Panc1 (cell line): ENCODE data around the gene ERCC6. TPM values are rescaled to one million over a fixed set of nuclear protein-coding genes. Genes with fewer than 3 reads are reported as not detected.

ENCODE experiments used
- ATAC-seq: fragments of 200-7000 bp; cut with Tn5 transposase; 2 replicates; pipeline ENCODE4 v1.9.1; 2020; ENCODE audit warnings: mild to moderate bottlenecking, moderate library complexity
- BruUV-seq: library from RNA; stranded (reverse); fragments of 400-500 nt; replicated peaks from 2 replicates; lab custom pipeline; 2021; lab: Mats Ljungman, UMichigan
- CTCF ChIA-PET: fragments of 300-600 bp; sonication (Branson Sonifier 250); formaldehyde crosslinking; loops from one replicate; lab custom pipeline; 2022; ENCODE audit warnings: antibody characterized with exemption; lab: Charles Lee
- POLR2A ChIA-PET: fragments of 300-600 bp; sonication (Branson Sonifier 250); formaldehyde crosslinking; loops from one replicate; lab custom pipeline; 2022; ENCODE audit warnings: antibody characterized with exemption; lab: Charles Lee
- DNase-seq: peaks from one replicate; pipeline ENCODE4 v3.0.0-alpha.2; 2010; ENCODE audit warnings: low read depth, low spot score
- H3K27ac ChIP-seq: 2 replicates; pipeline ENCODE4 v1.5.1; 2011; ENCODE audit warnings: mild to moderate bottlenecking, low read length, inconsistent platforms
- H3K27me3 ChIP-seq: fragments of 200-500 bp; sonication (Bioruptor generic); 2 replicates; pipeline ENCODE4 v1.6.0; 2014; ENCODE audit warnings: low read length, inconsistent platforms; ENCODE audit not compliant: control insufficient read depth, insufficient read depth
- H3K36me3 ChIP-seq: fragments of 200-500 bp; sonication (Bioruptor generic); 2 replicates; pipeline ENCODE4 v1.5.1; 2014; ENCODE audit warnings: inconsistent platforms, mild to moderate bottlenecking, low read length, moderate library complexity; ENCODE audit not compliant: control insufficient read depth, insufficient read depth
- H3K4me1 ChIP-seq: 2 replicates; pipeline ENCODE4 v1.5.1; 2011; ENCODE audit warnings: inconsistent platforms, mild to moderate bottlenecking, low read length, moderate library complexity; ENCODE audit not compliant: control insufficient read depth, insufficient read depth
- H3K4me3 ChIP-seq, 2 experiments: 2 replicates each; pipeline ENCODE4 v1.5.1; 2011 to 2012; ENCODE audit warnings: low read depth in 2 of 2, low read length in 2 of 2, mild to moderate bottlenecking in 2 of 2, inconsistent platforms in 1 of 2, moderate library complexity in 1 of 2
- H3K9me3 ChIP-seq: fragments of 200-500 bp; sonication (Bioruptor generic); 2 replicates; pipeline ENCODE4 v1.5.1; 2014; ENCODE audit warnings: low read depth, mild to moderate bottlenecking, inconsistent platforms, low read length, moderate library complexity; ENCODE audit not compliant: control insufficient read depth, insufficient read depth
- POLR2AphosphoS5 ChIP-seq: IDR thresholded peaks from 2 replicates; pipeline ENCODE4 v1.6.1; 2012; ENCODE audit warnings: mild to moderate bottlenecking, low read depth, low read length, moderate library complexity
- SIN3A ChIP-seq: IDR thresholded peaks from 2 replicates; pipeline ENCODE4 v1.6.1; 2012; ENCODE audit warnings: low read depth, mild to moderate bottlenecking, low read length, moderate library complexity, borderline replicate concordance; ENCODE audit not compliant: insufficient read depth
- TCF7L2 ChIP-seq: IDR thresholded peaks from 2 replicates; pipeline ENCODE4 v1.6.1; 2011; ENCODE audit warnings: mild to moderate bottlenecking, low read depth, low read length, inconsistent platforms
- in situ Hi-C: cut with HindIII; loops from 2 replicates; pipeline ENCODE4 v1.10.0; 2016; ENCODE audit warnings: low sequenced_read_pairs, low pct_unique_long_range_greater_than_20kb
- intact Hi-C: fragments of 100-400 bp; cut with micrococcal nuclease; formaldehyde crosslinking; loops from one replicate; pipeline ENCODE4 v1.10.0; 2022; ENCODE audit not compliant: unreplicated experiment
- total RNA-seq: library from RNA; stranded (reverse); gene quantifications from one replicate; pipeline ENCODE4 v1.2.1, GENCODE V29; 2021; ENCODE audit not compliant: unreplicated experiment
- TF ChIP-seq, protein P1 (sequence below), 2 experiments: IDR thresholded peaks; 2 replicates each; pipeline ENCODE4 v1.6.1; 2011 to 2012; ENCODE audit warnings: low read depth in 2 of 2, control low read depth in 1 of 2, low read length in 1 of 2, mild to moderate bottlenecking in 1 of 2, moderate library complexity in 1 of 2; ENCODE audit not compliant: insufficient read depth in 1 of 2
- TF ChIP-seq, protein P2 (sequence below): fragments of 450-650 bp; IDR thresholded peaks from 2 replicates; pipeline ENCODE4 v1.5.1; 2017; ENCODE audit warnings: mild to moderate bottlenecking

Gene ERCC6
- total RNA-seq, 1 experiment from 2014 or later, result 19.1 TPM

DNA sequence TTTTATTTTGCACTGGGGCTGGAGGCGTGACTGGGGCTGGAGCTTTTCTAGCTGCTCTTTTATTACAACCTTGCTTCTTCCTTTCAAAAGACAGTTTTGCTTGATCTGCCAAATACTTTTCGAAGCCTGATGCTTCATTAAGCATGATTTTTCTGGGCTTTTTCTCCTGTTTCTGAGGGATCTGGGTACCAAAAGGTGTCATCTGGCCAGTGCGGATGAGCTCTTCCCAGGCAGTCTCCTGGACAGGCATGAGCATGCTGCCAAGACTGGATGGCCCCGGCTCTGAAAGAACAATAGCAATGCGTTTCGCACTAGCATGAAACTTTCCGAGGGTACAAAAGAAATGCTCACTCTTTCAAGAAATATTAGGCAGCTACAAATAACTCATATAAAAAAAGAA is 14.4 kb downstream of the ERCC6 start:
- Histone ChIP-seq H3K9me3 (no peaks in the 10 kb centered on the region), H3K27me3 (no peaks in the 10 kb centered on the region), H3K27ac (no peak overlapping the region), H3K4me1 (no peaks in the 10 kb centered on the region), H3K36me3 (peaks cover 11% of the 10 kb centered on the region; the same call in 1 of the 2 replicates), H3K4me3 (no peak overlapping the region)
- no TSS peak for BruUV-seq
- in situ Hi-C loops, result no loop called here
- TF ChIP-seq SIN3A (no peak), POLR2AphosphoS5 (no peak), TCF7L2 (no peak)
- TF ChIP-seq, protein P1, sequence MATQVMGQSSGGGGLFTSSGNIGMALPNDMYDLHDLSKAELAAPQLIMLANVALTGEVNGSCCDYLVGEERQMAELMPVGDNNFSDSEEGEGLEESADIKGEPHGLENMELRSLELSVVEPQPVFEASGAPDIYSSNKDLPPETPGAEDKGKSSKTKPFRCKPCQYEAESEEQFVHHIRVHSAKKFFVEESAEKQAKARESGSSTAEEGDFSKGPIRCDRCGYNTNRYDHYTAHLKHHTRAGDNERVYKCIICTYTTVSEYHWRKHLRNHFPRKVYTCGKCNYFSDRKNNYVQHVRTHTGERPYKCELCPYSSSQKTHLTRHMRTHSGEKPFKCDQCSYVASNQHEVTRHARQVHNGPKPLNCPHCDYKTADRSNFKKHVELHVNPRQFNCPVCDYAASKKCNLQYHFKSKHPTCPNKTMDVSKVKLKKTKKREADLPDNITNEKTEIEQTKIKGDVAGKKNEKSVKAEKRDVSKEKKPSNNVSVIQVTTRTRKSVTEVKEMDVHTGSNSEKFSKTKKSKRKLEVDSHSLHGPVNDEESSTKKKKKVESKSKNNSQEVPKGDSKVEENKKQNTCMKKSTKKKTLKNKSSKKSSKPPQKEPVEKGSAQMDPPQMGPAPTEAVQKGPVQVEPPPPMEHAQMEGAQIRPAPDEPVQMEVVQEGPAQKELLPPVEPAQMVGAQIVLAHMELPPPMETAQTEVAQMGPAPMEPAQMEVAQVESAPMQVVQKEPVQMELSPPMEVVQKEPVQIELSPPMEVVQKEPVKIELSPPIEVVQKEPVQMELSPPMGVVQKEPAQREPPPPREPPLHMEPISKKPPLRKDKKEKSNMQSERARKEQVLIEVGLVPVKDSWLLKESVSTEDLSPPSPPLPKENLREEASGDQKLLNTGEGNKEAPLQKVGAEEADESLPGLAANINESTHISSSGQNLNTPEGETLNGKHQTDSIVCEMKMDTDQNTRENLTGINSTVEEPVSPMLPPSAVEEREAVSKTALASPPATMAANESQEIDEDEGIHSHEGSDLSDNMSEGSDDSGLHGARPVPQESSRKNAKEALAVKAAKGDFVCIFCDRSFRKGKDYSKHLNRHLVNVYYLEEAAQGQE (IDR thresholded peaks at IDR 0.05; ENCODE audit: insufficient read depth in 1 of 2, low read depth in 2 of 2, low read length in 1 of 2), result no peak
- TF ChIP-seq, protein P2, sequence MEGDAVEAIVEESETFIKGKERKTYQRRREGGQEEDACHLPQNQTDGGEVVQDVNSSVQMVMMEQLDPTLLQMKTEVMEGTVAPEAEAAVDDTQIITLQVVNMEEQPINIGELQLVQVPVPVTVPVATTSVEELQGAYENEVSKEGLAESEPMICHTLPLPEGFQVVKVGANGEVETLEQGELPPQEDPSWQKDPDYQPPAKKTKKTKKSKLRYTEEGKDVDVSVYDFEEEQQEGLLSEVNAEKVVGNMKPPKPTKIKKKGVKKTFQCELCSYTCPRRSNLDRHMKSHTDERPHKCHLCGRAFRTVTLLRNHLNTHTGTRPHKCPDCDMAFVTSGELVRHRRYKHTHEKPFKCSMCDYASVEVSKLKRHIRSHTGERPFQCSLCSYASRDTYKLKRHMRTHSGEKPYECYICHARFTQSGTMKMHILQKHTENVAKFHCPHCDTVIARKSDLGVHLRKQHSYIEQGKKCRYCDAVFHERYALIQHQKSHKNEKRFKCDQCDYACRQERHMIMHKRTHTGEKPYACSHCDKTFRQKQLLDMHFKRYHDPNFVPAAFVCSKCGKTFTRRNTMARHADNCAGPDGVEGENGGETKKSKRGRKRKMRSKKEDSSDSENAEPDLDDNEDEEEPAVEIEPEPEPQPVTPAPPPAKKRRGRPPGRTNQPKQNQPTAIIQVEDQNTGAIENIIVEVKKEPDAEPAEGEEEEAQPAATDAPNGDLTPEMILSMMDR, result no peak
- intact Hi-C loops, result no loop called here
- CTCF ChIA-PET, result no interaction called here
- POLR2A ChIA-PET, result no interaction called here
- no peak for ATAC-seq
- no peak for DNase-seq

DNA sequence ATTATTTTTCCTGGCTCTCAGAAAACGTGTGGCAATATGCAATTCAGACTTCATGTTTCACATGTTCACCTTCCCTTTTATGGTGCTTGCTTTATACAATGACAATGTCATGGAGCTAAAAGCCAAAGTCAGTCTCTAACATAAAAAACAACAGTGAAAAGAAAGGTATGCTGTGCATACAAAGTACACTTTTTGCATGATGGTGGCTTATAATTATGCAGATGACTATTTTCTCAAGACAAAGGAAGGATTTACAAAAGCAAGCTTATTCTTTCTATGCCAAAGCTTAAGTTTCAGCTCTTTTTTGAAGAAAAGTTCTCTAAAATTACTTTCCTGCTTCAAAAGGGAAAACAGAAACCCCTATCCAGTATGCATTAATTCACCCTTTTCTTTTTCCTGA is 15.6 kb downstream of the ERCC6 start:
- in situ Hi-C loops (no loop called here), intact Hi-C loops (no loop called here)
- Histone ChIP-seq H3K27ac (no peak overlapping the region), H3K4me1 (no peaks in the 10 kb centered on the region), H3K4me3 (no peak overlapping the region), H3K36me3 (peaks cover 11% of the 10 kb centered on the region; the same call in 1 of the 2 replicates), H3K27me3 (no peaks in the 10 kb centered on the region), H3K9me3 (no peaks in the 10 kb centered on the region)
- DNase-seq (no peak), ATAC-seq (no peak)
- TF ChIP-seq POLR2AphosphoS5 (no peak), SIN3A (no peak), TCF7L2 (no peak)
- TF ChIP-seq, protein P1 (IDR thresholded peaks at IDR 0.05; ENCODE audit: insufficient read depth in 1 of 2, low read depth in 2 of 2, low read length in 1 of 2), result no peak
- TF ChIP-seq, protein P2, result no peak
- ChIA-PET CTCF (no interaction called here), POLR2A (no interaction called here)
- BruUV-seq, result no TSS peak
